ENCODE results near the gene DIP2C.
"Not testable (repeated sequence)": the region's sequence is repeated elsewhere in the genome, so short reads cannot be mapped to it uniquely, and the experiment has no call there.

Gene DIP2C

GRCh38 chr10:697097-697875, 7.8 kb upstream of the DIP2C start:
- DNase-seq: no peak

- DNase-seq: no peak
These were observed 5.9 kb upstream of the DIP2C start for GRCh38 chr10:695396-695795.

- DNase-seq: no peak
These were observed 4.0 kb upstream of the DIP2C start for GRCh38 chr10:693506-693905.

- no peak for DNase-seq
These were observed 3.3 kb upstream of the DIP2C start for GRCh38 chr10:692682-693351.

- no peak for DNase-seq
These were observed 1.7 kb upstream of the DIP2C start for GRCh38 chr10:691216-691615.

GRCh38 chr10:690372-691161, 1.1 kb upstream of the DIP2C start:
- no peak for DNase-seq

GRCh38 chr10:689121-689451, 382 bp downstream of the DIP2C start:
- DNase-seq: no peak

- peak; percentile 6 for DNase-seq
These were observed 952 bp downstream of the DIP2C start for GRCh38 chr10:688312-689120.

- no peak for DNase-seq
These were observed 1.7 kb downstream of the DIP2C start for GRCh38 chr10:687583-688311.

- DNase-seq: no peak
These were observed 3.1 kb downstream of the DIP2C start for GRCh38 chr10:686155-686931.

- no peak for DNase-seq
These were observed 3.9 kb downstream of the DIP2C start for GRCh38 chr10:685613-686012.

- no peak for DNase-seq
These were observed 5.9 kb downstream of the DIP2C start for GRCh38 chr10:683448-684071.

GRCh38 chr10:682931-683447, 6.5 kb downstream of the DIP2C start:
- no peak for DNase-seq

GRCh38 chr10:681670-682318, 7.7 kb downstream of the DIP2C start:
- DNase-seq: no peak

GRCh38 chr10:680745-681144, 8.7 kb downstream of the DIP2C start:
- DNase-seq: no peak

- DNase-seq: no peak
These were observed 9.3 kb downstream of the DIP2C start for GRCh38 chr10:680146-680545.

- DNase-seq: no peak
These were observed 9.9 kb downstream of the DIP2C start for GRCh38 chr10:679556-679955.

- not testable (repeated sequence) for DNase-seq
These were observed 10.8 kb downstream of the DIP2C start for GRCh38 chr10:678662-679005.

GRCh38 chr10:677750-678661, 11.5 kb downstream of the DIP2C start:
- no peak for DNase-seq

Data from hematopoietic multipotent progenitor cell treated with erythropoietin and hydrocortisone succinate and interleukin-3 and kit ligand, for 6 days (in vitro differentiated cells).